Mesothelial cell of epicardium (in vitro differentiated cells): Measurements from ENCODE around the gene UGT1A1. TPM values are rescaled to one million over a fixed set of nuclear protein-coding genes. Genes with fewer than 3 reads are reported as not detected.
"Not testable (repeated sequence)": the region's sequence is repeated elsewhere in the genome, so short reads cannot be mapped to it uniquely, and the experiment has no call there.

Source experiments
- DNase-seq, 2 experiments: peaks; one replicate each; pipeline ENCODE4 v3.0.0; 2021; ENCODE audit warnings: low spot score in 2 of 2; ENCODE audit not compliant: unreplicated experiment in 2 of 2
- H3K27ac Mint-ChIP-seq: 2 replicates; pipeline ENCODE4 v1.8.0; 2021; ENCODE audit warnings: mixed read lengths
- H3K27me3 Mint-ChIP-seq: 2 replicates; pipeline ENCODE4 v1.8.0; 2021; ENCODE audit warnings: low read depth, mixed read lengths
- H3K36me3 Mint-ChIP-seq: 2 replicates; pipeline ENCODE4 v1.8.0; 2021; ENCODE audit warnings: mixed read lengths
- H3K4me1 Mint-ChIP-seq: 2 replicates; pipeline ENCODE4 v1.8.0; 2021; ENCODE audit warnings: mixed read lengths
- H3K4me3 Mint-ChIP-seq: 2 replicates; pipeline ENCODE4 v1.8.0; 2021; ENCODE audit warnings: mild to moderate bottlenecking, moderate library complexity, mixed read lengths
- H3K9me3 Mint-ChIP-seq: 2 replicates; pipeline ENCODE4 v1.8.0; 2021; ENCODE audit warnings: mixed read lengths
- CTCF ChIP-seq: fragments of 200-600 bp; sonication (generic); IDR thresholded peaks from one replicate; pipeline ENCODE4 v1.5.0; 2021; ENCODE audit warnings: antibody characterized with exemption; ENCODE audit not compliant: unreplicated experiment
- total RNA-seq: library from RNA; stranded (reverse); gene quantifications from 3 replicates; pipeline ENCODE4 v1.2.1, GENCODE V29; 2021

The UGT1A1 gene
- total RNA-seq, 1 donor from 2014 or later, result not detected

- H3K4me1 Mint-ChIP-seq, result no peaks in the 10 kb centered on the region
- no peak for DNase-seq
- H3K27ac Mint-ChIP-seq, result no peak within 1 kb of the TSS
- peaks cover 25% of the 10 kb centered on the region for H3K27me3 Mint-ChIP-seq
- TF ChIP-seq CTCF, result no peak
- no peaks in the 10 kb centered on the region for H3K36me3 Mint-ChIP-seq
- no peak within 1 kb of the TSS for H3K4me3 Mint-ChIP-seq
- no peaks in the 10 kb centered on the region for H3K9me3 Mint-ChIP-seq
These were observed 41.5 kb upstream of the UGT1A1 start, which contains the start of gene UGT1A4 for GRCh38 chr2:233718552-233718951. Gene UGT1A4, plus strand, starts transcription at chr2:233718736. Its CDS starts 85 bp downstream, at chr2:233718821.

- Mint-ChIP-seq H3K36me3 (no peaks in the 10 kb centered on the region), H3K4me3 (no peak within 1 kb of the TSS), H3K9me3 (peaks cover 7% of the 10 kb centered on the region), H3K27me3 (peaks cover 4% of the 10 kb centered on the region), H3K4me1 (no peaks in the 10 kb centered on the region), H3K27ac (no peak within 1 kb of the TSS)
- no peak for DNase-seq
- TF ChIP-seq CTCF, result no peak
These were observed 31.3 kb upstream of the UGT1A1 start, which contains the start of gene UGT1A3 for GRCh38 chr2:233728723-233729301. Gene UGT1A3, plus strand, starts transcription at chr2:233729042. Its CDS starts 85 bp downstream, at chr2:233729127.

GRCh38 chr2:233736868-233737653 lies 23.0 kb upstream of the UGT1A1 start:
- not testable (repeated sequence) for H3K27ac Mint-ChIP-seq, DNase-seq, H3K4me1 Mint-ChIP-seq, H3K36me3 Mint-ChIP-seq, H3K4me3 Mint-ChIP-seq
- H3K27me3 Mint-ChIP-seq, result peaks cover 37% of the 10 kb centered on the region
- H3K9me3 Mint-ChIP-seq, result peaks cover 11% of the 10 kb centered on the region

GRCh38 chr2:233740870-233741269 lies 19.2 kb upstream of the UGT1A1 start:
- TF ChIP-seq CTCF, result no peak
- Mint-ChIP-seq H3K27me3 (peaks cover 19% of the 10 kb centered on the region), H3K4me3 (no peak overlapping the region), H3K27ac (no peak overlapping the region), H3K9me3 (peaks cover 11% of the 10 kb centered on the region), H3K4me1 (no peaks in the 10 kb centered on the region), H3K36me3 (no peaks in the 10 kb centered on the region)
- no peak for DNase-seq

- DNase-seq, result no peak
- Mint-ChIP-seq H3K27me3 (peaks cover 19% of the 10 kb centered on the region), H3K4me3 (no peak overlapping the region), H3K36me3 (no peaks in the 10 kb centered on the region), H3K27ac (no peak overlapping the region), H3K4me1 (no peaks in the 10 kb centered on the region), H3K9me3 (peaks cover 16% of the 10 kb centered on the region)
- no peak for TF ChIP-seq CTCF
These were observed 16.4 kb upstream of the UGT1A1 start for GRCh38 chr2:233743464-233744259.
